Mesothelial cell of epicardium (in vitro differentiated cells): ENCODE data around the gene HIVEP3. TPM values are rescaled to one million over a fixed set of nuclear protein-coding genes. Genes with fewer than 3 reads are reported as not detected.

Experiments used
- DNase-seq, 2 experiments: peaks; one replicate each; pipeline ENCODE4 v3.0.0; 2021; ENCODE audit warnings: low spot score in 2 of 2; ENCODE audit not compliant: unreplicated experiment in 2 of 2
- H3K27ac Mint-ChIP-seq: 2 replicates; pipeline ENCODE4 v1.8.0; 2021; ENCODE audit warnings: mixed read lengths
- H3K27me3 Mint-ChIP-seq: 2 replicates; pipeline ENCODE4 v1.8.0; 2021; ENCODE audit warnings: low read depth, mixed read lengths
- H3K36me3 Mint-ChIP-seq: 2 replicates; pipeline ENCODE4 v1.8.0; 2021; ENCODE audit warnings: mixed read lengths
- H3K4me1 Mint-ChIP-seq: 2 replicates; pipeline ENCODE4 v1.8.0; 2021; ENCODE audit warnings: mixed read lengths
- H3K4me3 Mint-ChIP-seq: 2 replicates; pipeline ENCODE4 v1.8.0; 2021; ENCODE audit warnings: mild to moderate bottlenecking, moderate library complexity, mixed read lengths
- H3K9me3 Mint-ChIP-seq: 2 replicates; pipeline ENCODE4 v1.8.0; 2021; ENCODE audit warnings: mixed read lengths
- total RNA-seq: library from RNA; stranded (reverse); gene quantifications from 3 replicates; pipeline ENCODE4 v1.2.1, GENCODE V29; 2021
- TF ChIP-seq, protein P1 (sequence below): fragments of 200-600 bp; sonication (generic); IDR thresholded peaks from one replicate; pipeline ENCODE4 v1.5.0; 2021; ENCODE audit warnings: antibody characterized with exemption; ENCODE audit not compliant: unreplicated experiment

The HIVEP3 gene
- total RNA-seq, 1 donor from 2014 or later, result 8.9 TPM

DNA sequence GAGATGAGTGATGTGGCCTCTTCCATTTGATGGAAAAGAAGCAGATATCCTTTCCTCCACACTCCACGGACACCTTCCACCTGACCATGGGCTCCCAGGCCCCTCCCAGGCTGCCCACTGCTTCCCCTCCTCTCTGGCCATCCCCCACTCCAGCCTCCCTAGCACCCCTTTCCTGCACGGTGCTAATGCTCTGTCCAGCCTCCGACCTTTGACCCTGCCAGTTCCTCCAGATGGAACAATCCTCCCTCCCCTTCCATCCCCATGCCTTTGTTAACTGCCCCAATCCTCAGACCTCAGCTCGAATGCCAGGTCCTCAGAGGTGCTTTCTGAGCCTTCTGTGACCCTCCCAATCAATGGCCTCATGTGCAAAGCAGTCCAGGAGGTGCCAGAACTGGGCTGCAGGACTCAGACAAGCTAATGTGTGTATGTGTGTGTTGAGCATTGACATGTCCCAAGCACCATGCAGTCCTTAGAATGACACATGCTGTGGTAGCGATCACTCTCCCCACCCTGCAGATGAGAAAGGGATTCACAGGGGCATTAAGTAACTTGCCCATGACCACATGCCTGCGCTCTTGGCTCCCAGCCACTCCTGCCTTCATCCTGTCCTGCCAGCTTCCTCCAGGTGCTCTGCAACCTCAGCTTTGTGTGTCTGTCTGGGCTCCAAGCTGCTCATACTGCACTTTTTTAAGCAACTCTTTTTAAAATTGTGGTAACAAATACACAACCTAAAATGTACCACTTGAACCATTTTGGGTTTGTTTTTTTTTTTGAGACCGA lies 370.8 kb downstream of the HIVEP3 start:
- Mint-ChIP-seq H3K36me3 (peaks cover 3% of the 10 kb centered on the region), H3K4me1 (no peaks in the 10 kb centered on the region), H3K27me3 (peaks cover 12% of the 10 kb centered on the region), H3K27ac (no peak overlapping the region), H3K4me3 (no peak overlapping the region), H3K9me3 (peaks cover 16% of the 10 kb centered on the region)
- TF ChIP-seq, protein P1, sequence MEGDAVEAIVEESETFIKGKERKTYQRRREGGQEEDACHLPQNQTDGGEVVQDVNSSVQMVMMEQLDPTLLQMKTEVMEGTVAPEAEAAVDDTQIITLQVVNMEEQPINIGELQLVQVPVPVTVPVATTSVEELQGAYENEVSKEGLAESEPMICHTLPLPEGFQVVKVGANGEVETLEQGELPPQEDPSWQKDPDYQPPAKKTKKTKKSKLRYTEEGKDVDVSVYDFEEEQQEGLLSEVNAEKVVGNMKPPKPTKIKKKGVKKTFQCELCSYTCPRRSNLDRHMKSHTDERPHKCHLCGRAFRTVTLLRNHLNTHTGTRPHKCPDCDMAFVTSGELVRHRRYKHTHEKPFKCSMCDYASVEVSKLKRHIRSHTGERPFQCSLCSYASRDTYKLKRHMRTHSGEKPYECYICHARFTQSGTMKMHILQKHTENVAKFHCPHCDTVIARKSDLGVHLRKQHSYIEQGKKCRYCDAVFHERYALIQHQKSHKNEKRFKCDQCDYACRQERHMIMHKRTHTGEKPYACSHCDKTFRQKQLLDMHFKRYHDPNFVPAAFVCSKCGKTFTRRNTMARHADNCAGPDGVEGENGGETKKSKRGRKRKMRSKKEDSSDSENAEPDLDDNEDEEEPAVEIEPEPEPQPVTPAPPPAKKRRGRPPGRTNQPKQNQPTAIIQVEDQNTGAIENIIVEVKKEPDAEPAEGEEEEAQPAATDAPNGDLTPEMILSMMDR, result no peak
- DNase-seq, result peak in 1 of 2 experiments; percentile 30

DNA sequence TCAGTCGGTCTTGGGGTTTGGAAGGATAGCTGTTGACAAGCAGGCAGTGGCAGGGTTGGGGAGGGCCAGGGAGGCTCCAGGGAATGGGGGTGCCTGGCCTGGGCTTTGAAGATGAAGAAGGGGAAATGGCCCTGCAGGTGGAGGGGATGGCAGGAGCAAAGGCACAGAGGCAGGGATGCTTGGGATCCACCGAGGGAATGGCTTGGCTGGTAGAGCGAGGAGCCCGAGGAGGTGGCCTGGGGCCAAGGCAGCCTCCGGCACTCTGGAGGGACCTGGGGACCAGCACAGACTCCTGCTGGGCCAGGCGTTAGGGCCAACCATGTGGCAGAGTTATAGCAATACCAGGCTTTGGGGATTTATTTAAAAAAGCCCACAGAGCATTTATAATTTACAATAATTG lies 371.4 kb downstream of the HIVEP3 start:
- Mint-ChIP-seq H3K9me3 (peaks cover 11% of the 10 kb centered on the region), H3K27ac (no peak overlapping the region), H3K4me3 (no peak overlapping the region), H3K27me3 (peaks cover 10% of the 10 kb centered on the region), H3K36me3 (no peaks in the 10 kb centered on the region), H3K4me1 (peaks cover 1% of the 10 kb centered on the region)
- TF ChIP-seq, protein P1, result no peak
- DNase-seq, result peak in 1 of 2 experiments; percentile 36

GRCh38 chr1:41546833-41547135 lies 371.9 kb downstream of the HIVEP3 start:
- no peaks in the 10 kb centered on the region for H3K36me3 Mint-ChIP-seq
- H3K9me3 Mint-ChIP-seq, result peaks cover 9% of the 10 kb centered on the region
- TF ChIP-seq, protein P1, result no peak
- peaks cover 2% of the 10 kb centered on the region for H3K4me1 Mint-ChIP-seq
- no peak overlapping the region for H3K27ac Mint-ChIP-seq
- no peak overlapping the region for H3K4me3 Mint-ChIP-seq
- peak in 1 of 2 experiments; percentile 24 for DNase-seq
- peaks cover 9% of the 10 kb centered on the region for H3K27me3 Mint-ChIP-seq

DNA sequence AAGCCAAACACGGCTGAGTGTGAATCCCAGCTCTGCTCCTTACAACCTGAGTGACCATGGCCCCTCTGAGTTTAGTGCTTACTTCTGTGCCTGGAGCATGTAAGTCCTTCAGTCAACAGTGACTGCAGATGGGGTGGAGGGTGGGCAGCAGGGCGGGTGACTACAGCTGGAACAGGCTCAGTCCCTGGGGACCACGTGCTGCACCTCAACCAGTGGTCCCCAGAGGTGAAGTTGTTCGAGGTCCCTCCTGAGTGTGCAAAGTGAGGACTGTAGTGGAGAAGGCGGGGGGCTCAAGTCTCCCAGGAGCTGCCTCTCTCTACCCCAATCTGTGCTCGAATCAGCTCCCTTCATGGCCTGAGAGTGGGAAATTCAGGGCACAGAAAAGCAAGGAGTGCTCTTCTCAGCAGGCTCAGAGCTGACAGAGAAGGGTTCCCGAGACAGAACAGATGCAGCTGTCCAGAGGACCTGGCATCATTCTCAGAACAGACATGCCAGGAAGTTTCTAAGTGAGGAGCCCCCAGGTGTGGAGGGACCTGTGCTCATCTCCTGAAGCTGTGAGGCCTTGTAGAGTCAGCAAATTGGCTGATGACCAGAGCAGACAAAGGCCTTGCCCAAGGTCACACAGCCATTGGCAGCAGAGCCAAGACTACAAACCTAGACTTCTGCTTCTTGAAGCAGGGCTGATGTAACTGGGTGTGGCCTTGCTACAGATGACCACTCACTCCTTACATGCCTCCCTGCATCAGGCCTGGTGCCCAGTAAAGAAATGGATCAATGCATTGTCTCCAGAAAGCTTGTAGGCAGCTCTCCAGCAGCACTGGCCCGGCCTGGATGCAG lies 372.5 kb downstream of the HIVEP3 start:
- TF ChIP-seq, protein P1, result no peak
- Mint-ChIP-seq H3K4me1 (peaks cover 2% of the 10 kb centered on the region), H3K9me3 (peaks cover 6% of the 10 kb centered on the region), H3K36me3 (no peaks in the 10 kb centered on the region), H3K4me3 (no peak overlapping the region), H3K27me3 (peaks cover 6% of the 10 kb centered on the region), H3K27ac (no peak overlapping the region)
- DNase-seq, result peak in 1 of 2 experiments; percentile 29

- TF ChIP-seq, protein P1, result no peak
- Mint-ChIP-seq H3K9me3 (no peaks in the 10 kb centered on the region), H3K27ac (no peak overlapping the region), H3K36me3 (no peaks in the 10 kb centered on the region), H3K4me1 (peaks cover 9% of the 10 kb centered on the region), H3K27me3 (peaks cover 2% of the 10 kb centered on the region), H3K4me3 (no peak overlapping the region)
- peak in 1 of 2 experiments; percentile 24 for DNase-seq
Observed at GRCh38 chr1:41542196-41542930, 376.4 kb downstream of the HIVEP3 start.
